ENCODE data around the gene FAR2. TPM values are rescaled to one million over a fixed set of nuclear protein-coding genes. Genes with fewer than 3 reads are reported as not detected.
"Not testable (repeated sequence)": the region's sequence is repeated elsewhere in the genome, so short reads cannot be mapped to it uniquely, and the experiment has no call there.

The FAR2 gene
- polyA plus RNA-seq (ENCODE audit: insufficient read length in 3 of 3) = 10 to 100 TPM; 37.8 to 43.7 (median 40.9) TPM

- no peak for DNase-seq (ENCODE audit: low read depth in 3 of 3, low spot score in 2 of 3)
These were observed at the start of gene FAR2 for GRCh38 chr12:29148911-29149690. TSS of gene FAR2 (plus strand) at chr12:29149278. CDS start at chr12:29270450, 121,172 bp downstream.

DNA sequence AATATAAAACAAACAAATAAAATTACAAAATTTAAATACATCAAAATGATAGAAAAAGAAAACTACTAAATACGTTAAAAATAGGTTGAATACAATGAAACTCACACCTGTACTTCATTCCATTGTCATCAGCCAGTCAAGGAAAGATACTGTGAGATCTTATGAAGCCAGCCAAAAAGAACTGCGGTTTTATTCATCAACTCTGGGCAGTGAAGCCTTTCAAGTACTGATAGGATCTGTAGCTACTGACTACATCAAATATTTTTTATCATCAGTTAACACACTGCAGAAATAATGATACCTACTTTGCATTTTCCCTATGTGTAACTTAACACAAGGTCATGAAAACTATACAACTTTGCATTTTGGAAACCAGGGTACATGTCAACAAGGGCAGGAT, 46.3 kb upstream of the FAR2 start:
- no peak for DNase-seq (ENCODE audit: low read depth in 3 of 3, low spot score in 2 of 3)

DNA sequence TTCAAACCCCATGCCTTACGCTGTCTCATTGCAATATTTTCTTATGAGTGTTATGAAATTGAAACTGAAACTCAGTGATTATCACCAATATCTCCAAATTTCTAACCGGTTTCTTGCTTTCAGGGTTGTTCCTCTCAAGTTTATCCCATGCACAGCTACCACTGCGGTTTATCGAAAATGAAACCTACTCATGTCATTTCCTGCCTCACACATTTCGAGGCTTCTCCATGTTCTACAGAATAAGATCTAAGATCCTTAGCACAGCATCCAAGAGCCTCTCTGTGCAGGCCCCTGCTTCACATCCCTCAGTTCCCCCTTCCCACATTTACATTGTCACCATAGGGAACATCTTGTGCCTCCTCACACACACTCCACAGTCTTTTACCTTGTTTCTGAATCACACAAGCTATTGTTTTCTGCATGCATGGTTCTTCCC, 45.5 kb upstream of the FAR2 start:
- DNase-seq (ENCODE audit: low read depth in 3 of 3, low spot score in 2 of 3) = no peak

GRCh38 chr12:29104516-29104915, 44.6 kb upstream of the FAR2 start:
- DNase-seq (ENCODE audit: low read depth in 3 of 3, low spot score in 2 of 3) = no peak

- DNase-seq (ENCODE audit: low read depth in 3 of 3, low spot score in 2 of 3) = no peak
These were observed 38.3 kb upstream of the FAR2 start for GRCh38 chr12:29110506-29111442.

DNA sequence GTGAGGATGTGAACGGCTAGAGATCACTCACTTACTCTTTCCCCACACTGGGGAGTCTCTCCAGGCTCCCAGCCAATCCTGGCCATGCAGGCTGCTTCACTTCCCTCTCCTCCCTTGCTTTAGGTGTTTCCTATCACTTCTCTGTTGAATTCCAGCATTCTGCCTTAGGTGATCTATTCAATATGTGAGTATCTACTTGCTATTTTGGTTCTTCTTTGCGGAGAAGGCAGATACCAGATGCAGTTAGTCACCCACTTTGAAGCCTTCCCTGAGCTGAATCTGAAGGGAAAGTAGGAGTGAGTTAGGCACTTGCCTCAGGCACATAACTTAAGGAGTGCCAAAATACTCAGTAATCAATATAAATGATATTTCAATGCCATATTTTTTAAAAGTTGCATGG, 36.0 kb upstream of the FAR2 start:
- DNase-seq (ENCODE audit: low read depth in 3 of 3, low spot score in 2 of 3) = no peak

- peak in 1 of 3 donors; percentile 12 for DNase-seq (ENCODE audit: low read depth in 3 of 3, low spot score in 2 of 3)
These were observed 32.7 kb upstream of the FAR2 start for GRCh38 chr12:29116414-29116813.

- DNase-seq (ENCODE audit: low read depth in 3 of 3, low spot score in 2 of 3) = no peak
These were observed 17.5 kb upstream of the FAR2 start for GRCh38 chr12:29131539-29131938.

DNA sequence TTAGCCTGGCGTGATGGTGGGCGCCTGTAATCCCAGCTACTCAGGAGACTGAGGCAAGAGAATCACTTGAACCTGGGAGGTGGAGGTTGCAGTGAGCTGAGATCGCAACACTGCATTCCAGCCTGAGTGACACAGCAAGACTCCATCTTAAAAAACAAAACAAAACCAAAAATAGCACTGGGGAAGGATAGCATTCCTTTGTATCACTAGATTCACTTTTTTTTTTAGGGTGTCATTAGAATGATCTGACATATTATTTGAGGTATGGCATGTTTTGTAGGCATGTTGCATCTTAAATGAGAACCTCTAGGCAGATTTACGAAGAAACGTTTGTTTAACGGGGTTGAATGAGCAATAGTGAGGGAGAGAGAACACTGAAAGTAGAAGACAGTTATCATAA, 16.8 kb upstream of the FAR2 start:
- no peak for DNase-seq (ENCODE audit: low read depth in 3 of 3, low spot score in 2 of 3)

DNA sequence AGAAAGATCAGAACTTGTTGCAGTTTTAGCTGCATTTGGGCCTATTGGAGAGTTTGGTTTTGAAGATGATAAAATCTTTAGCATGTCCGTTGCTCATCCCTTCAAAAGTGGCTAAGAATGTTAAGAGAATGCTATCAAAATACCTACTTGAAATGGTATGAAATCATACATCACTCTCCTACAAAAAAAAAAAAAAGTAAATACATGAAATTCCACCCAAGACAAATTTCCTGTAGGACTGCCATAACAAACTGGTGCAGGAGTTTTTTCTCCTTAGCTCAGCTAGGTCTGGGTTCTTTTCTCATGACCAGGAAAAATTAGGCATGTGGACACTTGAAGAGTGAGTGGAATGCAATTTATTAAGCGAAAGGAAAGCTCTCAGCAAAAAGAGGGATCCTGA, 15.9 kb upstream of the FAR2 start:
- no peak for DNase-seq (ENCODE audit: low read depth in 3 of 3, low spot score in 2 of 3)

- no peak for DNase-seq (ENCODE audit: low read depth in 3 of 3, low spot score in 2 of 3)
These were observed 15.4 kb upstream of the FAR2 start for GRCh38 chr12:29133680-29134079.

DNA sequence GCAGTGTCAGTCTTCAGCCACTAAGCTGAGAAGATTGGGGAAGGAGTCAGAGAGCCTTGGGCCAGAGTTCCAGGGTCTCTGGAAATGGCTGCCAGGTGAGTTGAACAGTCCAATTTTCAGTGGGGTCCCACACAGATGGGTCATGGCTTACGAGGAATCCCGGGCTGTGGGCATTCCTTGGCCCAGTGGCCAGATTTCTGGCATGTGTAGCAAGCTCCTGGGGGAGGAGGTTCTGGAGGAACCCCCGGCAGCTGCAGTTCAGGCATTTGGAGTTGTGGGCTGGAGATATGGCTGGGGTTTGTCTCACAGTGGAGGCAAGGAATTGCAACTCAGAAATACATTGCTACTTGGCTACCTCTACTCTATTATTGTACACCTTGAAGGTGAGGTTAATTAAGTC, 10.8 kb upstream of the FAR2 start:
- not testable (repeated sequence) for DNase-seq (ENCODE audit: low read depth in 3 of 3, low spot score in 2 of 3)

- DNase-seq (ENCODE audit: low read depth in 3 of 3, low spot score in 2 of 3) = not testable (repeated sequence)
These were observed 10.2 kb upstream of the FAR2 start for GRCh38 chr12:29138855-29139254.

DNA sequence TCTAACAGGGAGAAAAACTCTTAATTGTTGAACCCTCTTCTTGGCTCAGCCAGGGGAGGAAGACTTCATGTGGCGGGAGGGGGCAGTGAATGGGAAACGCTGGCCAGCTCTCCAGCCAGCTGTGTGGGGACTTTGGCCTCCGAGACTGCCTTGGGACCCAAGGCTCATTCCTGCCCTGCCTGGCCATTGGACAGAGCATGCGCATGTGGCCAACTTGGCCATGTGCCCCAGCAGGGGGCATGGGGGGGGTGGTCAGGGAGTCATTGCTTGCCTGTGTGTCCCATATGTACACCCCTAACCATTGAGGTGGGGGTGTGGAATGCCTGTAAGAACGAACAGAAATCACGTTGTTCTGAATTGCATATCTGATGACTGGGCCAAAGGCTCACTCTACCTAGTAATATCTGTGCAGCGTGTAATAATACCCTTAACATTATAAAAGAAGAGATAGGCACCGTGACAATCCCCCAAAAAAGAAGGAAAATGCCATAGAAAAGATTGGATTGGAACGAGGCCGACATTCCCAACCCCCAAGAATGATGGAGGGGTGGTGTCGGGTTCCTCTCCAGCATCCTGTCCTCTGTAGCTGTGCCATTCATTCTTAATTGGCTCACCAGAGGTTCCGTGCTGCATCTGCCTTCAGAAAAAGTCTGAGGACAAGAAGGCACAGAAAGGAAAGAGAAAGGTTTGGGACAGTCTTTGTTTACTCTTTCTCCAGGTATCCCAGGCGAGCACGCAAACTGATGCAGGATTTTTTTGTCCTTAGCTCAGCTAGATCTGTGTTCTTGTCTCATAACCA, 3.5 kb upstream of the FAR2 start:
- DNase-seq (ENCODE audit: low read depth in 3 of 3, low spot score in 2 of 3) = no peak

GRCh38 chr12:29146196-29146595, 2.9 kb upstream of the FAR2 start:
- no peak for DNase-seq (ENCODE audit: low read depth in 3 of 3, low spot score in 2 of 3)

DNA sequence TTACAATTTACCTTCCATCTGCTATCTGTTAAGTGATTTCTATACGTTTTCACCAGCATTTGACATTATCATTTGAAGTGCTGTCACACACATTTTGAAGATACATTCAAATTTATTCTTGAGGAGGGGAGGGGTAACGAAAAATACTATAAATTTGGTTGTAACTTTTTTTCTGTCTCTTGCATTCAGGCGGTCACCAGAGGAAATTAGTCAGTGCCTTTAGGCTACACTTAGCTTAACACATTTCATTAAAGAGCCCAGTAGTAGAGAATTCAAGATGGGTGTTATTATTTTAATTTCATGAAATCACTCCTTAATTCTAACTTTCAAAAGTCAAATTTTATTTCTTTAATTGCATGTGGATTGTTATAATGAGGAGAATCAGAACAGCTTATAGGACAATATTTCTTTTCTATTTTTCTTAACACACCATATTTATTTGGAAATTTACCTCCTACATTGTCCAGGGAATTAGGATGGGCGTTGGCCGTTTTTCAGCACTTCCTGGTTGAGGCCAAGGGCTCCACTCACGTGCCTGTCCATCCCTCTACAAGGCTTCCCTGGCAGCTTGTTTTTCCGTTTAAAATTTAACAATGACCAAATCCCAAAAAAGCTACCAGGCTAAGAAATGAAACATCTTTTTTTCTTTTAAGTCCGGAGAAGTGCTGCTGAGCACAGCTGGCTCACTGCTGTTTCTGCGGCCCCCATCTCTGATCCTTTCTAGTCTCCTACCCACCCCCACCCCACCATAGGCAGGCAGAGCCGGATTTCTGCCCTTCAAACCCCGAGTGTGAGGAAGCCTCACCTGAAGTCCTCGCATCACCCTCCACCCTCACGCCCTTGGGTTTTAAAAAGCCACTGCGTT, 1.1 kb upstream of the FAR2 start:
- DNase-seq (ENCODE audit: low read depth in 3 of 3, low spot score in 2 of 3) = no peak

- no peak for DNase-seq (ENCODE audit: low read depth in 3 of 3, low spot score in 2 of 3)
These were observed 525 bp upstream of the FAR2 start for GRCh38 chr12:29148596-29148910.

DNA sequence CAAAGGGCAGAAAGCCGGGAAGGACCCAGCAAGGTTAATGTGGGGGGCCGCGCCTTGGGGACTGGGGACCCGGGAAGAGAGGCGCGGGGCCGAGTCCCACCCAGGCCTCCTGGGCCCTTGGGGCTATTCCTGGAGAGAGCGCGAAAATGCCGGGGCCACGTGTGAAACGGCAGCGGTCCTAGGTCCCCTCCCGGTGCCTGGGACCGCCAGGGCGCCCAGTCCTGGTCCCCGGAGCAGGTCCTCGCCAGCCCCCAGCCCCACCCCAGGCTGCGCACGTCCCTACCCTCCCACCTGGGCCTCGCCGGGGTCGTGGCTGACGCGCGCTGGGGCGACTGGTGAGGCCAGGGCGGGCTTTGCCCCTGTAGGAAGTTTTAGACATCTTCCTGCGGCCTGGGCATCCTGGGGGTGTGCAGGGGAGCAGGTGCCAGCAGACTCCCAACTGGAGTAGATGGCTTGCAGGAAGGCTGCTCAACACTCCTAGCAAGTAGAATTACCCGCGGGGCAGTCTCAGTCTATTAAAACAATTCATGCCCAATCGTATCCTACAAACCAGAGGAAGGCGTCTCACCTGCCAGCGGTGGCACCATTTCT, 708 bp downstream of the FAR2 start:
- DNase-seq (ENCODE audit: low read depth in 3 of 3, low spot score in 2 of 3) = no peak

GRCh38 chr12:29150462-29150861, 1.4 kb downstream of the FAR2 start:
- no peak for DNase-seq (ENCODE audit: low read depth in 3 of 3, low spot score in 2 of 3)

Measured in right renal cortex interstitium (tissue), 3 donors.